ENCODE results near the gene CDX1. TPM values are rescaled to one million over a fixed set of nuclear protein-coding genes. Genes with fewer than 3 reads are reported as not detected.

Gene CDX1
- total RNA-seq, 4 donors from 2014 or later: not detected

DNA sequence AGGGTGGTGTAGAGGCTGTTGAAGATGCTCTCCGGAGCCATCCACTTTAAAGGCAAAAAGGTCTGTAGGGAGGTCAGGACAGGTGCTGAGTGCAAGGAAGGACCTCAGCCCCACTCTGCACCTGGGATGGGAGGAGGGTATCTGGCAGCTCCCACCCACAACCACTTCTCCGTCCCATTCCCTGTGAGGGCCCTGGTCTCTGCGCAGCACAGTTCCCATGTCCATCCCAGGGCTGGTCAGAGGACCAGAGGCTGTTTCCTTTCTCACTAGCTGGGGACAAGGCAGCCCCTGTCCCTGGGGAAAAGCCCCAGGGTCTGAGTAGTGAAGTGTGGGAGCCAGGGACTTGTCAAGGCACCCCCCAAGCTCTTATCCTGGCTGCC, 46.5 kb upstream of the CDX1 start:
- Histone ChIP-seq H3K36me3 (peaks cover 0 to 98% of the 10 kb centered on the region in 2 donors), H3K9me3 (no peaks in the 10 kb centered on the region), H3K27me3 (no peaks in the 10 kb centered on the region), H3K4me1 (no peaks in the 10 kb centered on the region), H3K27ac (no peak overlapping the region), H3K4me3 (no peak overlapping the region)
- ATAC-seq: no peak
- WGBS, 2 donors (ENCODE audit: low coverage in 1 of 2): 80% methylated on average over 1 of the region's 3 CpGs; no CpG with 5 or more reads in 1 of the 2 donors
- TF ChIP-seq CTCF (IDR thresholded peaks at IDR 0.05): no peak
- no peak for TF ChIP-seq EP300 (IDR thresholded peaks at IDR 0.05)
- no peak for TF ChIP-seq POLR2A (IDR thresholded peaks at IDR 0.05)
- TF ChIP-seq POLR2AphosphoS5 (IDR thresholded peaks at IDR 0.05): no peak

DNA sequence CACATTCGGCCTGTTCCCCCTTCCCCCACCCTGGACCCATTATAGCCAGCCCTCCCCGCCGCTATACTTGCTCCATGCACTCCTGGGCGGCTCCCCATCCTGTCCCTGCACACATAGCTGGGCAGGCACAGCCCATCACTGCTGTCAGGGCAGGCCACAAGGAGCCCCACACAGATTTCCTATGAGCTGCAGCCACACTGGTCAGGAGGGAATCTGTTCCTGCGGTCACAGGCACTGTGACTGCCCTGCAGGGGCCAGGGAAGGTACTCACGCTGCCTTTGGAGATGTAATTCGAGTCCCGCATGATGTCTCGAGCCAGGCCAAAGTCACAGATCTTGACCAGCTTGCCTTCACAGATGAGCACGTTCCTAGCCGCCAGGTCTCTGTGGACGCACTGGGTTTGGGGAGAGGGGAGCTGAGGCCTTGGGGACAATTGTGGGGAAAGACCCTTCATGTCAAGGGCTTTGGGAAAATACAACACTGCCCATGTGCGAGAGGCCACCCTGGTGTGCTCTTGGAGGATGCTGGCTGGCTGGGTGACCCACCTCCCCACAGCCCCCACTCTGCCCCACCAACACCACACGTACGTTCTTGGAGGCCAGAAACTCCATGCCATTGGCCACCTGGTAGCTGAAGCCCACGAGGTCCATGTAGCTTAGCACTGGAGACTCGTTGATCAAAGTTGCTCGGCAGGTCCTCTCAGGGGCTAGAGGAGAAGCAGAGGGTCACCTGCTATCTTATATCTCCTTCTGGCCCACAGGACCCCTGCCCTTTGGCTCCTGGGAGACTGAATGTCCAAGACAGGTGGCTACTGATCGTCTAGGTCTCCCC, 45.7 kb upstream of the CDX1 start:
- no peaks in the 10 kb centered on the region for H3K4me1 ChIP-seq
- 78 to 90% methylated on average over 2 to 4 of the region's 19 CpGs for WGBS, 2 donors (ENCODE audit: low coverage in 1 of 2)
- no peaks in the 10 kb centered on the region for H3K9me3 ChIP-seq
- H3K4me3 ChIP-seq: no peak overlapping the region
- H3K36me3 ChIP-seq: peaks cover 0 to 98% of the 10 kb centered on the region in 2 donors
- no peak for ATAC-seq
- H3K27ac ChIP-seq: no peak overlapping the region
- H3K27me3 ChIP-seq: no peaks in the 10 kb centered on the region
- TF ChIP-seq EP300 (IDR thresholded peaks at IDR 0.05) (no peak), POLR2AphosphoS5 (IDR thresholded peaks at IDR 0.05) (no peak), POLR2A (IDR thresholded peaks at IDR 0.05) (no peak)

- Histone ChIP-seq H3K27ac (no peak overlapping the region), H3K9me3 (no peaks in the 10 kb centered on the region), H3K4me3 (no peak overlapping the region), H3K36me3 (peaks cover 0 to 99% of the 10 kb centered on the region in 2 donors), H3K4me1 (no peaks in the 10 kb centered on the region), H3K27me3 (no peaks in the 10 kb centered on the region)
- ATAC-seq: no peak
- 95 to 99% methylated on average over 6 to 9 of the region's 14 CpGs for WGBS, 2 donors (ENCODE audit: low coverage in 1 of 2)
- TF ChIP-seq CTCF (IDR thresholded peaks at IDR 0.05): no peak
- no peak for TF ChIP-seq EP300 (IDR thresholded peaks at IDR 0.05)
Measured at GRCh38 chr5:150121448-150122157, 45.0 kb upstream of the CDX1 start.

- no peak for TF ChIP-seq EP300 (IDR thresholded peaks at IDR 0.05)
- TF ChIP-seq POLR2AphosphoS5 (IDR thresholded peaks at IDR 0.05): no peak
- no peak for TF ChIP-seq POLR2A (IDR thresholded peaks at IDR 0.05)
- TF ChIP-seq CTCF (IDR thresholded peaks at IDR 0.05): no peak
- no peak for ATAC-seq
- Histone ChIP-seq H3K27me3 (no peaks in the 10 kb centered on the region), H3K4me3 (no peak overlapping the region), H3K9me3 (no peaks in the 10 kb centered on the region), H3K4me1 (no peaks in the 10 kb centered on the region), H3K36me3 (peaks cover 0 to 99% of the 10 kb centered on the region in 2 donors), H3K27ac (no peak overlapping the region)
- 20 to 60% methylated on average over 2 of the region's 5 CpGs for WGBS, 2 donors (ENCODE audit: low coverage in 1 of 2)
Measured at GRCh38 chr5:150122158-150122510, 44.4 kb upstream of the CDX1 start.

GRCh38 chr5:150122536-150123481, 43.8 kb upstream of the CDX1 start:
- Histone ChIP-seq H3K4me1 (no peaks in the 10 kb centered on the region), H3K27ac (no peak overlapping the region), H3K4me3 (no peak overlapping the region), H3K9me3 (no peaks in the 10 kb centered on the region), H3K27me3 (no peaks in the 10 kb centered on the region), H3K36me3 (peaks cover 0 to 97% of the 10 kb centered on the region in 2 donors)
- 61 to 81% methylated on average over 2 to 6 of the region's 15 CpGs for WGBS, 2 donors (ENCODE audit: low coverage in 1 of 2)
- no peak for TF ChIP-seq POLR2A (IDR thresholded peaks at IDR 0.05)
- no peak for ATAC-seq
